Measurements from ENCODE around the gene ROPN1L. TPM values are rescaled to one million over a fixed set of nuclear protein-coding genes. Genes with fewer than 3 reads are reported as not detected.

ROPN1L gene
- total and polyA plus RNA-seq, 3 donors from 2014 or later, result 199 to 538 (median 333) TPM

- H3K4me3 ChIP-seq, result no peak overlapping the region
- no peaks in the 10 kb centered on the region for H3K27me3 ChIP-seq
- no peaks in the 10 kb centered on the region for H3K9me3 ChIP-seq
- intact Hi-C loops (cut with DNase I; ENCODE audit: low total_unique reads), result no loop called here
- no peak overlapping the region for H3K27ac ChIP-seq
- no peaks in the 10 kb centered on the region for H3K36me3 ChIP-seq (ENCODE audit: low read depth, missing control alignments)
- TF ChIP-seq POLR2A (IDR thresholded peaks at IDR 0.05) (no peak), CTCF (IDR thresholded peaks at IDR 0.05) (no peak)
- no peaks in the 10 kb centered on the region for H3K4me1 ChIP-seq
- WGBS, 2 donors, result 64% methylated on average over 9 of the region's 9 CpGs
- DNase-seq, result no peak
Measured at GRCh38 chr5:10501554-10502075, 59.9 kb downstream of the ROPN1L start.

- WGBS, 2 donors, result 80 to 83% methylated on average over 8 of the region's 8 CpGs
- intact Hi-C loops (cut with DNase I; ENCODE audit: low total_unique reads), result no loop called here
- DNase-seq, result no peak
Measured at GRCh38 chr5:10502130-10502529, 60.5 kb downstream of the ROPN1L start.

GRCh38 chr5:10502578-10502977 lies 60.9 kb downstream of the ROPN1L start:
- H3K27ac ChIP-seq, result no peak overlapping the region
- no peak for TF ChIP-seq POLR2A (IDR thresholded peaks at IDR 0.05)
- TF ChIP-seq CTCF (IDR thresholded peaks at IDR 0.05), result no peak
- no peaks in the 10 kb centered on the region for H3K36me3 ChIP-seq (ENCODE audit: low read depth, missing control alignments)
- no peaks in the 10 kb centered on the region for H3K4me1 ChIP-seq
- H3K4me3 ChIP-seq, result no peak overlapping the region
- DNase-seq, result no peak
- intact Hi-C loops (cut with DNase I; ENCODE audit: low total_unique reads), result no loop called here
- WGBS, 2 donors, result 60 to 79% methylated on average over 1 to 10 of the region's 10 CpGs
- no peaks in the 10 kb centered on the region for H3K27me3 ChIP-seq
- H3K9me3 ChIP-seq, result no peaks in the 10 kb centered on the region

More at GRCh38 chr5:10502130-10502529, 60.5 kb downstream of the ROPN1L start:
- Histone ChIP-seq H3K9me3 (no peaks in the 10 kb centered on the region), H3K4me3 (no peak overlapping the region), H3K36me3 (ENCODE audit: low read depth, missing control alignments) (no peaks in the 10 kb centered on the region), H3K27ac (no peak overlapping the region), H3K27me3 (no peaks in the 10 kb centered on the region), H3K4me1 (no peaks in the 10 kb centered on the region)
- TF ChIP-seq POLR2A (IDR thresholded peaks at IDR 0.05) (no peak), CTCF (IDR thresholded peaks at IDR 0.05) (no peak)

GRCh38 chr5:10503321-10503720 lies 61.6 kb downstream of the ROPN1L start:
- 88 to 89% methylated on average over 7 of the region's 7 CpGs for WGBS, 2 donors
- H3K4me1 ChIP-seq, result no peaks in the 10 kb centered on the region
- H3K27ac ChIP-seq, result no peak overlapping the region
- no peaks in the 10 kb centered on the region for H3K36me3 ChIP-seq (ENCODE audit: low read depth, missing control alignments)
- intact Hi-C loops (cut with DNase I; ENCODE audit: low total_unique reads), result no loop called here
- DNase-seq, result no peak
- TF ChIP-seq CTCF (IDR thresholded peaks at IDR 0.05) (no peak), POLR2A (IDR thresholded peaks at IDR 0.05) (no peak)
- H3K9me3 ChIP-seq, result no peaks in the 10 kb centered on the region
- H3K4me3 ChIP-seq, result no peak overlapping the region
- no peaks in the 10 kb centered on the region for H3K27me3 ChIP-seq
